Lung (tissue), 12 donors: Measurements from ENCODE around the gene ZNF780B. TPM values are rescaled to one million over a fixed set of nuclear protein-coding genes. Genes with fewer than 3 reads are reported as not detected.

Source experiments
- ATAC-seq: fragments of 200-7000 bp; cut with Tn5 transposase; one replicate; pipeline ENCODE4 v1.9.1; 2020; ENCODE audit warnings: moderate number of reproducible peaks; ENCODE audit not compliant: insufficient read depth, low FRiP score
- DNase-seq, 3 donors: peaks; one replicate each; pipeline ENCODE4 v3.0.0-alpha.2; 2013 to 2017
- H3K27ac ChIP-seq, 2 donors: one replicate each; pipeline ENCODE4 v1.5.1; 2013; ENCODE audit warnings: mild to moderate bottlenecking in 2 of 2, moderate library complexity in 2 of 2, control low read depth in 1 of 2, inconsistent platforms in 1 of 2, low read depth in 1 of 2, low read length in 1 of 2
- H3K27me3 ChIP-seq, 3 donors: one replicate each; pipeline ENCODE4 v1.5.1; 2013; ENCODE audit warnings: low read length in 2 of 3; ENCODE audit not compliant: control insufficient read depth in 3 of 3, insufficient read depth in 3 of 3
- H3K36me3 ChIP-seq, 4 donors: one replicate each; pipeline ENCODE4 v1.5.1; 2013; ENCODE audit warnings: low read length in 4 of 4, mild to moderate bottlenecking in 1 of 4, moderate library complexity in 1 of 4; ENCODE audit not compliant: control insufficient read depth in 4 of 4, insufficient read depth in 4 of 4
- H3K4me1 ChIP-seq, 5 donors: one replicate each; pipeline ENCODE4 v1.5.1; 2013; ENCODE audit warnings: low read length in 5 of 5, mild to moderate bottlenecking in 2 of 5, moderate library complexity in 1 of 5; ENCODE audit not compliant: control insufficient read depth in 5 of 5, insufficient read depth in 5 of 5
- H3K4me3 ChIP-seq: one replicate; pipeline ENCODE4 v1.5.1; 2013; ENCODE audit warnings: mild to moderate bottlenecking, control low read depth, moderate library complexity
- H3K9ac ChIP-seq, 2 donors: one replicate each; pipeline ENCODE4 v1.5.1; 2013; ENCODE audit warnings: low read length in 2 of 2, control low read depth in 1 of 2; ENCODE audit not compliant: insufficient read depth in 1 of 2
- H3K9me3 ChIP-seq, 4 donors: one replicate each; pipeline ENCODE4 v1.5.1; 2013; ENCODE audit warnings: low read length in 3 of 4, mild to moderate bottlenecking in 1 of 4, moderate library complexity in 1 of 4; ENCODE audit not compliant: control insufficient read depth in 4 of 4, insufficient read depth in 3 of 4
- WGBS, 2 donors: extraction: QIAGEN DNeasy Blood & Tissue Kit; methylation state at CpG; one replicate each; pipeline ENCODE4 v1.1.7; 2013; 5-methylcytosine and 5-hydroxymethylcytosine counted together
- polyA plus RNA-seq, 2 donors: library from polyadenylated mRNA; stranded (reverse); fragments of 200-250 nt; gene quantifications; one replicate each; pipeline ENCODE4 v1.2.1, GENCODE V29; 2013
- total RNA-seq, 2 donors: library from RNA; depleted of rRNA in 1 of 2; stranded (reverse); fragments of >200 nt in 1 of 2; gene quantifications; one replicate each; pipeline ENCODE4 v1.2.1, GENCODE V29; 2014 to 2021
- TF ChIP-seq, protein P1 (sequence below): IDR thresholded peaks from 2 replicates; pipeline ENCODE4 v1.5.1; 2012; ENCODE audit warnings: mild to moderate bottlenecking; ENCODE audit errors: control extremely low read depth, extremely low read depth
- donor health status: control.
- donor health status: control.
- donor health status: Bipolar disorder and iron deficiency.
- donor health status: healthy.
- donor health status: DM: yes; HTN: yes; CAD: no.

ZNF780B gene
- total and polyA plus RNA-seq, 4 donors: 4.7 to 39.8 (median 16.3) TPM

DNA sequence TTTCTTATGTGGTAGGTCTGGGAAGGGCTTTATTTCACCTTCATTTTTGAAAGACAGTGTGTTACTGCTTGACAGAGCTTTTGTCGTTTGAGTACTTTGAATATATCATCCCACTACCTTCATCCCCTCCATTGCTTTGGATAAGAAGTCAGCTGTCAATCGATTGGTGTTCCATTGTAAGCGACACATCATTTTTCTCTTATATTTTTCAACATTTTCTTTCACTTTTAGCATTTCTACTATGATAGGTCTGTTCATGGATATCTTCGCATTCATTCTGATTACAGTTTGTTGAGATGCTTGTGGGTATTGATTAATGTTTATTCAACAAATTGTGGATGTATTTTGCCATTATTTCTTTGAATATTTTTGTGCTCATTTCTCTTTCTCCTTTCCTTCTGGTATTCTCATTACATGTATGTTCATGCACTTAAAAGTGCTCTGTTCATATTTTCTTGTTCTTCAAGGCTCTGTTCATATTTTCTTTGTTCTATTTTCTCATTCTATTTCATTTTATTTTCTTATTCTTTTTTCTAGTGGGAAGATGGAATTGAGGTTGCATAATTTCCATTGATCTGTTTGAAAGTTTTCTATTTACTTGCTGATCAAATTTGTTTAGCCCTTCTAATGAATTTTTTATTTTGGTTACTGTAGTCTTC, 30.0 kb downstream of the ZNF780B start:
- Histone ChIP-seq H3K9ac (no peak overlapping the region), H3K4me3 (no peak overlapping the region), H3K36me3 (no peaks in the 10 kb centered on the region), H3K27me3 (no peaks in the 10 kb centered on the region), H3K27ac (no peak overlapping the region), H3K9me3 (peaks cover 2 to 49% (median 29%) of the 10 kb centered on the region in 4 donors), H3K4me1 (no peaks in the 10 kb centered on the region)
- ATAC-seq (no peak), DNase-seq (no peak)
- TF ChIP-seq, protein P1, sequence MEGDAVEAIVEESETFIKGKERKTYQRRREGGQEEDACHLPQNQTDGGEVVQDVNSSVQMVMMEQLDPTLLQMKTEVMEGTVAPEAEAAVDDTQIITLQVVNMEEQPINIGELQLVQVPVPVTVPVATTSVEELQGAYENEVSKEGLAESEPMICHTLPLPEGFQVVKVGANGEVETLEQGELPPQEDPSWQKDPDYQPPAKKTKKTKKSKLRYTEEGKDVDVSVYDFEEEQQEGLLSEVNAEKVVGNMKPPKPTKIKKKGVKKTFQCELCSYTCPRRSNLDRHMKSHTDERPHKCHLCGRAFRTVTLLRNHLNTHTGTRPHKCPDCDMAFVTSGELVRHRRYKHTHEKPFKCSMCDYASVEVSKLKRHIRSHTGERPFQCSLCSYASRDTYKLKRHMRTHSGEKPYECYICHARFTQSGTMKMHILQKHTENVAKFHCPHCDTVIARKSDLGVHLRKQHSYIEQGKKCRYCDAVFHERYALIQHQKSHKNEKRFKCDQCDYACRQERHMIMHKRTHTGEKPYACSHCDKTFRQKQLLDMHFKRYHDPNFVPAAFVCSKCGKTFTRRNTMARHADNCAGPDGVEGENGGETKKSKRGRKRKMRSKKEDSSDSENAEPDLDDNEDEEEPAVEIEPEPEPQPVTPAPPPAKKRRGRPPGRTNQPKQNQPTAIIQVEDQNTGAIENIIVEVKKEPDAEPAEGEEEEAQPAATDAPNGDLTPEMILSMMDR: no peak
- 96 to 97% methylated on average over 4 of the region's 4 CpGs for WGBS, 2 donors

DNA sequence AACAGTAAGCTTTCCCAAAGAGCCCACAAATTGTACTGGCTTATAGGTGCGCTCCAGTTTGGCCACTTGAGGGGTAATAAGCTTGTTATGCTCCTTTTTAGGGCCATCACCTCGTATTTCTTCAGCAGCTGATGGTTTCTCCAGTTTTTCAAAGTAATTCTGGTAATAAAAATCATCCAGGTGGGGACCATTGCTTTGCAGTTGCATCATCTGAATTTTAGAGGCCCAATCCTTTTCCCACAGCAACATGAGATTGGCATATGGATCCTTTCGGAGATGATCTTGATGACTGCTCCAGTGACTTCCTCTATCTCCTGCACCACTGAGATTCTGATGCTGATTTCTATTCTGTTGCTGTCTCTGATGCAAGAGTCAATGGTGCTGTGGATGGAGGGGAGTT, 32.1 kb downstream of the ZNF780B start:
- ATAC-seq (no peak), DNase-seq (no peak)
- Histone ChIP-seq H3K9ac (no peak overlapping the region), H3K27ac (no peak overlapping the region), H3K27me3 (no peaks in the 10 kb centered on the region), H3K9me3 (peaks cover 2 to 41% (median 21%) of the 10 kb centered on the region in 4 donors), H3K4me1 (no peaks in the 10 kb centered on the region), H3K36me3 (no peaks in the 10 kb centered on the region), H3K4me3 (no peak overlapping the region)
- TF ChIP-seq, protein P1: no peak
- WGBS, 2 donors: 86 to 94% methylated on average over 3 of the region's 3 CpGs

DNA sequence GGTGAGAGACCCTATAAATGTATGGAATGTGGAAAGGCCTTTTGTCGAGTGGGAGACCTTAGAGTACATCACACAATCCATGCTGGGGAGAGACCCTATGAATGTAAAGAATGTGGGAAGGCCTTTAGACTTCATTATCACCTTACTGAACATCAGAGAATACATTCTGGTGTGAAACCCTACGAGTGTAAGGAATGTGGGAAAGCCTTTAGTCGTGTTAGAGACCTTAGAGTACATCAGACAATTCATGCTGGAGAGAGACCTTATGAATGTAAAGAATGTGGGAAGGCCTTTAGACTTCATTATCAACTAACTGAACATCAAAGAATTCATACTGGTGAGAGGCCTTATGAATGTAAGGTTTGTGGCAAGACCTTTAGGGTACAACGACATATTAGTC, 42.0 kb downstream of the ZNF780B start:
- Histone ChIP-seq H3K36me3 (peaks cover 2 to 39% (median 31%) of the 10 kb centered on the region in 4 donors), H3K4me1 (no peaks in the 10 kb centered on the region), H3K27me3 (no peaks in the 10 kb centered on the region), H3K9me3 (peaks cover 8 to 38% (median 21%) of the 10 kb centered on the region in 4 donors), H3K4me3 (no peak overlapping the region), H3K9ac (no peak overlapping the region), H3K27ac (no peak overlapping the region)
- 96 to 97% methylated on average over 4 of the region's 4 CpGs for WGBS, 2 donors
- ATAC-seq (no peak), DNase-seq (no peak)
- TF ChIP-seq, protein P1: no peak

DNA sequence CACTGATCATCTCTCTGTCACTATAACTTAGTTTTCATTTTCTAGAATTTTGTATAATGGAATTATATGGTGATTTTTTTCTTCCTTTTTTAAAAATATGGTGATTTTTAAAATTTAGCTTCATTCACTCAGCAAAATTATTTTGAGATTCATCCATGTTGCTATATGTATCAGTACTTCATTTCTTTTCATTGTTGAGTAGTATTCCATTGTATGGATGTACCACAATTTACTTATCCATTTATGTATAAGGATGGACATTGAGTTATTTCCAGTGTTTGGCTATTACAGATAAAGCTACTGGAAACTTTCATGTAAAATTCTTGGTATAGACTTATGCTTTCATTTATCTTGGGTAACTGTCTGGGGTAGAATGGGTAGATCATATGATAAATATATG, 46.4 kb downstream of the ZNF780B start:
- peaks cover 0 to 7% (median 0%) of the 10 kb centered on the region in 5 donors for H3K4me1 ChIP-seq
- H3K27me3 ChIP-seq: no peaks in the 10 kb centered on the region
- peaks cover 4 to 19% (median 11%) of the 10 kb centered on the region in 4 donors for H3K9me3 ChIP-seq
- DNase-seq: no peak
- no peak overlapping the region for H3K4me3 ChIP-seq
- no peak overlapping the region for H3K9ac ChIP-seq
- no peak overlapping the region for H3K27ac ChIP-seq
- peaks cover 14 to 49% (median 40%) of the 10 kb centered on the region in 4 donors for H3K36me3 ChIP-seq
- TF ChIP-seq, protein P1: no peak
- ATAC-seq: no peak
